ENCODE data around the gene LRMDA.
A peak's percentile ranks its signal among the peaks of the same experiment; 100 is the strongest.

The LRMDA gene

GRCh38 chr10:75397496-75398199, 33.8 kb upstream of the LRMDA start:
- H3K27ac ChIP-seq = no peak overlapping the region
- no peaks in the 10 kb centered on the region for H3K9me3 ChIP-seq (ENCODE audit: severe bottlenecking)
- no peaks in the 10 kb centered on the region for H3K27me3 ChIP-seq (ENCODE audit: insufficient read depth, low read depth, severe bottlenecking)
- no peak for DNase-seq
- peaks cover 21% of the 10 kb centered on the region for H3K36me3 ChIP-seq
- TF ChIP-seq CTCF (IDR thresholded peaks at IDR 0.05; ENCODE audit: low read depth, low read length) = no peak
- no peak overlapping the region for H3K4me3 ChIP-seq (ENCODE audit: low read depth, low read length)

GRCh38 chr10:75398200-75398691, 33.2 kb upstream of the LRMDA start:
- no peak overlapping the region for H3K27ac ChIP-seq
- H3K36me3 ChIP-seq = peaks cover 21% of the 10 kb centered on the region
- DNase-seq = no peak
- TF ChIP-seq CTCF (IDR thresholded peaks at IDR 0.05; ENCODE audit: low read depth, low read length) = no peak
- no peaks in the 10 kb centered on the region for H3K9me3 ChIP-seq (ENCODE audit: severe bottlenecking)
- no peaks in the 10 kb centered on the region for H3K27me3 ChIP-seq (ENCODE audit: insufficient read depth, low read depth, severe bottlenecking)
- no peak overlapping the region for H3K4me3 ChIP-seq (ENCODE audit: low read depth, low read length)

DNA sequence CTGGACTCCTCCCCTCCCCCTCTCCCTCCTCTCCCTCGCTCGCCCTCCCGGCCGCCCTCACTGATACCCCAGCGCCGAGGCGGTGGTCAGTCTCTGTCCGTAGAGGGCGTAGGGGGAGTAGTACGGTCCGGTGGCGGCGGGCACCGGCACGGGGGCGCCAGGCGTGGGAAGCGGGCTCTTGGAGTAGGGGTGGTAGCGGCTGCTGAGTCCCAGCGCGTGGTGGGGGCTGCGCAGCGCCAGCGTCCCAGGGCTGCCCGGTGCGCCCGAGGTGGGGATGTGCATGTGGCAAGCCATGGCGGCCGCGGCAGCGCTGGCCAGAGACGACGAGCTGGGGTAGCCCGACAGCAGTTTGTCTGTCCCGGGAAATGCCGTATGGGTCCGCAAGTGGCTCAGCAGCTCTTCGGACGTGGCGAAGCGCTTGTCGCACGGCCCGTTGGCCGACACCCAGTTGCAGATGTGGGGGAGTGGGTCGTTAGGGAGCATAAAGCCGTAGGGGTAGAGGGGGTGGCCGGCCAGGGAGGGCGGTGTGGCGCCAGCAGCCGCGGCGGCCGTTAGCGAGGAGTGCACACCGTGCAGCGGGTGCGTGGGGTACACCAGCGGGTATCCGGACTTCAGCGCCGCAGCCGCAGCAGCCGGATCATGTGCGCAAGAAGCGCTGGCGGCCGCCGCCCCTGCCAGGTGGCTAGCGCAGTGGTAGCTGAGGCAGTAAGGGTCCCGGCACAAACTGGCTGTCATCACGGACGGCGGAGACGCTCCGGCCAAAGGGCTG, 32.5 kb upstream of the LRMDA start:
- no peak overlapping the region for H3K4me3 ChIP-seq (ENCODE audit: low read depth, low read length)
- no peaks in the 10 kb centered on the region for H3K27me3 ChIP-seq (ENCODE audit: insufficient read depth, low read depth, severe bottlenecking)
- no peak overlapping the region for H3K27ac ChIP-seq
- peaks cover 21% of the 10 kb centered on the region for H3K36me3 ChIP-seq
- no peak for DNase-seq
- TF ChIP-seq CTCF (IDR thresholded peaks at IDR 0.05; ENCODE audit: low read depth, low read length) = no peak
- H3K9me3 ChIP-seq (ENCODE audit: severe bottlenecking) = no peaks in the 10 kb centered on the region

DNA sequence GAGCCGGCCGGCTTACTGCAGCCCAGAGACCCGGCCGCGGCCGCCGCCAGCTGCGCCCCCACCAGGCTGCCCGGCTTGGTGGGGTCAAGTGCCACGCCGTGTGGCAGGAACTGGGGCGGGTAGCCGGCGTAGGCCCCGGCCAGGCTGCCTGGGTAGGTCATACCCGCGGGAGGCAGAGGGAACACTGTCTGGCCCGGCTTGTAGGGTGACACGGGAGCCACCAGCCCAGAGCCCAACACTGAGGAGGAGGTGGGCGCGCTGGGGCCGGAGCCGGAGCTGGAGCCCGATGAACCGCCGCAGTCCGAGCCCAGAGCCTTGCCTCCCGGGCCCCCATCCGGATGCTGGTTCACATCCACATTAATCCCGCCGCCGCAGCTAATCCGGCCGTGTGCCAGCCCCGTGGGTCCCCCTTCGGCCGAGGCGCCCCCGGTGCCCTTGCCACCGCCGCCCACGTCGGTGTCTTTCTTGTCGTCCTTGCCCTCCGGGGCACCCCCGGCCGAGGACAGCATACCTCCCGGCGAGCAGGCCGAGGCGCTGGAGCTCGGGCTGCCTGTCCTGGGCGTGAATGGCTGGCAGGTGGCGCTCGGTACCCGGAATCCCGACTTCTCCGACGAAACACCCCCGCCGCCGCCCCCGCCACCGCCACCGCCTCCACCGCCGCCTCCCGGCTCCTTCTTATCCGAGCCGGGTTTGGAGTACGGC, 31.8 kb upstream of the LRMDA start:
- peaks cover 21% of the 10 kb centered on the region for H3K36me3 ChIP-seq
- H3K9me3 ChIP-seq (ENCODE audit: severe bottlenecking) = no peaks in the 10 kb centered on the region
- peak; percentile 81 for DNase-seq
- TF ChIP-seq CTCF (IDR thresholded peaks at IDR 0.05; ENCODE audit: low read depth, low read length) = peak; percentile 62
- peak overlapping the region; percentile 95; the same call in 1 of the 2 replicates for H3K27ac ChIP-seq
- H3K4me3 ChIP-seq (ENCODE audit: low read depth, low read length) = peak overlapping the region; percentile 98
- H3K27me3 ChIP-seq (ENCODE audit: insufficient read depth, low read depth, severe bottlenecking) = no peaks in the 10 kb centered on the region

- DNase-seq = no peak
- Histone ChIP-seq H3K27ac (peak overlapping the region; percentile 95), H3K27me3 (ENCODE audit: insufficient read depth, low read depth, severe bottlenecking) (no peaks in the 10 kb centered on the region), H3K36me3 (peaks cover 21% of the 10 kb centered on the region), H3K4me3 (ENCODE audit: low read depth, low read length) (peak overlapping the region; percentile 98), H3K9me3 (ENCODE audit: severe bottlenecking) (no peaks in the 10 kb centered on the region)
- no peak for TF ChIP-seq CTCF (IDR thresholded peaks at IDR 0.05; ENCODE audit: low read depth, low read length)
Measured at GRCh38 chr10:75400163-75400770, 31.2 kb upstream of the LRMDA start.

Data from WERI-Rb-1 (cell line).